ENCODE data around the gene LAS1L.

- no peak for TF ChIP-seq ZFX (CRISPR knock-in tag; IDR thresholded peaks at IDR 0.05)
- TF ChIP-seq POLR2A (conservative IDR thresholded peaks at IDR 0.05): no peak
- TF ChIP-seq CTCF (IDR thresholded peaks at IDR 0.05 in 2 of 3, conservative IDR thresholded peaks at IDR 0.05 in 1 of 3; ENCODE audit: insufficient read depth in 2 of 3, low read depth in 1 of 3, low read length in 3 of 3): no peak
- TF ChIP-seq ZKSCAN1 (IDR thresholded peaks at IDR 0.05; ENCODE audit: low read depth, low read length): no peak
- no peak for TF ChIP-seq PHF8 (IDR thresholded peaks at IDR 0.05; ENCODE audit: borderline replicate concordance, low read length)
- TF ChIP-seq NFYB (IDR thresholded peaks at IDR 0.05; ENCODE audit: extremely low read depth, insufficient read length): no peak
- TF ChIP-seq HDGF (IDR thresholded peaks at IDR 0.05): no peak
- TF ChIP-seq REST (IDR thresholded peaks at IDR 0.05; ENCODE audit: borderline replicate concordance): no peak
- no peak for TF ChIP-seq REST (CRISPR knock-in tag; IDR thresholded peaks at IDR 0.05; ENCODE audit: low read depth)
- TF ChIP-seq THRA (IDR thresholded peaks at IDR 0.05): no peak
Measured at GRCh38 chrX:65545456-65545855, 10.9 kb upstream of the LAS1L start.
